ENCODE data around the gene SNURF. TPM values are rescaled to one million over a fixed set of nuclear protein-coding genes. Genes with fewer than 3 reads are reported as not detected.

Gene SNURF
- total RNA-seq, 1 experiment from 2014 or later: 26.0 TPM

- intact Hi-C loops (cut with micrococcal nuclease; ENCODE audit: unreplicated experiment): no loop called here
- Histone ChIP-seq H3K27ac (ENCODE audit: low read depth, low read length, poor library complexity, severe bottlenecking) (no peak overlapping the region), H3K36me3 (ENCODE audit: insufficient read depth, low read length, poor library complexity, severe bottlenecking) (peaks cover 36% of the 10 kb centered on the region), H3K27me3 (replicated peaks; ENCODE audit: insufficient read depth, low read depth, low read length, poor library complexity) (no peaks in the 10 kb centered on the region), H3K4me1 (ENCODE audit: insufficient read depth, low read length, poor library complexity, severe bottlenecking) (no peaks in the 10 kb centered on the region), H3K9me3 (ENCODE audit: low read depth, low read length, poor library complexity, severe bottlenecking) (peaks cover 33% of the 10 kb centered on the region), H3K4me3 (ENCODE audit: low read depth, low read length, poor library complexity, severe bottlenecking) (no peak overlapping the region)
- no peak for TF ChIP-seq CTCF (conservative IDR thresholded peaks at IDR 0.05; ENCODE audit: low read depth, low read length)
- no peak for TF ChIP-seq EZH2 (IDR thresholded peaks at IDR 0.05; ENCODE audit: borderline replicate concordance, low read depth, low read length, poor library complexity, severe bottlenecking)
- POLR2A ChIA-PET (ENCODE audit: low non-redundant PET): no interaction called here
- no peak for DNase-seq (ENCODE audit: low spot score)
- CTCF ChIA-PET: no interaction called here
- BruUV-seq (replicated peaks): no TSS peak
These were observed 7.2 kb downstream of the SNURF start for GRCh38 chr15:24961967-24962366.

DNA sequence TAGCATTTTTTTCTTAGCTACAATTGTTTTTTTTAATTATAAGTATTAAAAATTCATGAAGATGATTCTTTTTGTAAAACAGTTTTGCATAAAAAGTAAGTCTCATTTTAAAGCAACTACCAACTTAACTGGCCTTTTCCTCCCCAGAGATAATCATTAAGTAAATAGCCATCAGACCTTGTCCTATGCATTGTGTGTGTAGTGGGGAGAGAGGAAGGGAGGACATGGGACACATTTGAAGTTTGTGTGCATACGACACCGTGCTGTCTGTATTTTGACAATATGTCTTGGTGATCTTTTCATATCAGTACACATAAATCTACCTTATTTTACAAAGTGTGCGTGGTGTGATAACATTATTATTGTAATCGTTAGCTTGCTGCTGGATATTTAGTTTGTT lies 8.1 kb downstream of the SNURF start:
- TF ChIP-seq EZH2 (IDR thresholded peaks at IDR 0.05; ENCODE audit: borderline replicate concordance, low read depth, low read length, poor library complexity, severe bottlenecking): no peak
- no peak for TF ChIP-seq CTCF (conservative IDR thresholded peaks at IDR 0.05; ENCODE audit: low read depth, low read length)
- Histone ChIP-seq H3K4me3 (ENCODE audit: low read depth, low read length, poor library complexity, severe bottlenecking) (no peak overlapping the region), H3K36me3 (ENCODE audit: insufficient read depth, low read length, poor library complexity, severe bottlenecking) (peaks cover 39% of the 10 kb centered on the region), H3K27ac (ENCODE audit: low read depth, low read length, poor library complexity, severe bottlenecking) (no peak overlapping the region), H3K9me3 (ENCODE audit: low read depth, low read length, poor library complexity, severe bottlenecking) (peaks cover 33% of the 10 kb centered on the region), H3K27me3 (replicated peaks; ENCODE audit: insufficient read depth, low read depth, low read length, poor library complexity) (no peaks in the 10 kb centered on the region), H3K4me1 (ENCODE audit: insufficient read depth, low read length, poor library complexity, severe bottlenecking) (no peaks in the 10 kb centered on the region)
- ChIA-PET POLR2A (ENCODE audit: low non-redundant PET) (no interaction called here), CTCF (no interaction called here)
- DNase-seq (ENCODE audit: low spot score): no peak
- BruUV-seq (replicated peaks): no TSS peak
- intact Hi-C loops (cut with micrococcal nuclease; ENCODE audit: unreplicated experiment): no loop called here

DNA sequence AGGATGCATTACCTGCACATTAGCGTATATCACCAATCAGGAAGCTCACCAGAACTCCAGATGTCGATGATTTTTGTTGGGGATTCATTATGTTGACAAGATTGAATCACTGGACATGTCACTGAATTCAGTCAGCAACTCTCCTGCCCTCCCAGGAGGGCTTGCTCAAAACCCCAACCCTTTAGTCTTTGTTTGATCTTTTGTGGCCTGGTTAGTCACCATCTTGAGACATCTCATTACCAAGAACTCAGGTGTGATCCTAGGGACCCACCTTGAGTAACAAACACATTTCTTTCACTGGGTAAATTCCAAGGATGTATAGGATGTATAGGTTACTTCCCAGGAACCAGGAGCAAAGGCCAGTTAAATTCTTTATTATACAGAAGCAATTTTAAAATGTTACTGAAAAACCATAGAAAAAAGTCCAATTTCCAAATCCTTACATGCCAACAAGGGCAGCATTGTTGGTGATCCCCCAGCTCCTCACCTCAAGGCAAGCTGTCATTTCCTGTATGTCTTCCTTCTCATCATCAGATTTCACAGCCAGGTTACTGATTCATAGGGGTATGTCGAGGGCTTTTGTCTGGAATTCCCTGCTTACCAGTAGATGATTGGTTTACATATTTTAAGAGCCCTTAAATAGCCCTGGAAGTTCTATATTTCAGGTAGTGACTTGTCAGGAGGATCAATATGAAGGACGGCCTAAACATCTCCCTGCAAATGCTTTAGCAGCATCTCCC lies 11.7 kb downstream of the SNURF start:
- H3K27ac ChIP-seq (ENCODE audit: low read depth, low read length, poor library complexity, severe bottlenecking): no peak overlapping the region
- TF ChIP-seq CTCF (conservative IDR thresholded peaks at IDR 0.05; ENCODE audit: low read depth, low read length) (no peak), EZH2 (IDR thresholded peaks at IDR 0.05; ENCODE audit: borderline replicate concordance, low read depth, low read length, poor library complexity, severe bottlenecking) (no peak)
- H3K9me3 ChIP-seq (ENCODE audit: low read depth, low read length, poor library complexity, severe bottlenecking): peaks cover 27% of the 10 kb centered on the region
- no peak overlapping the region for H3K4me3 ChIP-seq (ENCODE audit: low read depth, low read length, poor library complexity, severe bottlenecking)
- ChIA-PET POLR2A (ENCODE audit: low non-redundant PET) (no interaction called here), CTCF (no interaction called here)
- BruUV-seq (replicated peaks): no TSS peak
- no peaks in the 10 kb centered on the region for H3K27me3 ChIP-seq (replicated peaks; ENCODE audit: insufficient read depth, low read depth, low read length, poor library complexity)
- no peaks in the 10 kb centered on the region for H3K4me1 ChIP-seq (ENCODE audit: insufficient read depth, low read length, poor library complexity, severe bottlenecking)
- no peak for DNase-seq (ENCODE audit: low spot score)
- peaks cover 55% of the 10 kb centered on the region for H3K36me3 ChIP-seq (ENCODE audit: insufficient read depth, low read length, poor library complexity, severe bottlenecking)
- intact Hi-C loops (cut with micrococcal nuclease; ENCODE audit: unreplicated experiment): no loop called here

Data from A673 (cell line).